Calu3 (cell line): Measurements from ENCODE around the gene ROBO2. TPM values are rescaled to one million over a fixed set of nuclear protein-coding genes. Genes with fewer than 3 reads are reported as not detected.

Experiments used
- BruUV-seq: library from RNA; stranded (reverse); fragments of 400-500 nt; replicated peaks from 2 replicates; lab custom pipeline; 2021; lab: Mats Ljungman, UMichigan
- CTCF ChIA-PET: fragments of 300-600 bp; sonication (Branson Sonifier 250); formaldehyde crosslinking; loops from one replicate; lab custom pipeline; 2022; ENCODE audit warnings: antibody characterized with exemption; lab: Charles Lee
- DNase-seq: peaks from one replicate; pipeline ENCODE4 v3.0.0; 2022
- H3K27ac Mint-ChIP-seq: one replicate; pipeline ENCODE4 v1.8.0; 2022; ENCODE audit warnings: mixed read lengths; ENCODE audit not compliant: unreplicated experiment
- H3K27me3 Mint-ChIP-seq: one replicate; pipeline ENCODE4 v1.8.0; 2022; ENCODE audit warnings: mixed read lengths; ENCODE audit not compliant: unreplicated experiment
- H3K36me3 Mint-ChIP-seq: one replicate; pipeline ENCODE4 v1.8.0; 2022; ENCODE audit warnings: mild to moderate bottlenecking, moderate library complexity, mixed read lengths; ENCODE audit not compliant: insufficient read depth, unreplicated experiment
- H3K4me1 Mint-ChIP-seq: one replicate; pipeline ENCODE4 v1.8.0; 2022; ENCODE audit warnings: mild to moderate bottlenecking, low read depth, mixed read lengths; ENCODE audit not compliant: unreplicated experiment
- H3K4me3 Mint-ChIP-seq: one replicate; pipeline ENCODE4 v1.8.0; 2022; ENCODE audit warnings: mild to moderate bottlenecking, low read depth, moderate library complexity, mixed read lengths; ENCODE audit not compliant: unreplicated experiment
- H3K9me3 Mint-ChIP-seq: one replicate; pipeline ENCODE4 v1.8.0; 2022; ENCODE audit warnings: low read depth, mixed read lengths; ENCODE audit not compliant: unreplicated experiment
- intact Hi-C: fragments of 100-400 bp; cut with micrococcal nuclease; formaldehyde crosslinking; loops from one replicate; pipeline ENCODE4 v1.10.0; 2022; ENCODE audit not compliant: unreplicated experiment
- total RNA-seq: library from RNA; stranded (reverse); gene quantifications from 2 replicates; pipeline ENCODE4 v1.2.3, GENCODE V29; 2022
- TF ChIP-seq, protein P1 (sequence below): fragments of 200-600 bp; IDR thresholded peaks from one replicate; pipeline ENCODE4 v1.8.0; 2022; ENCODE audit warnings: antibody characterized with exemption; ENCODE audit not compliant: unreplicated experiment

The ROBO2 gene
- total RNA-seq, 1 experiment from 2014 or later: not detected

DNA sequence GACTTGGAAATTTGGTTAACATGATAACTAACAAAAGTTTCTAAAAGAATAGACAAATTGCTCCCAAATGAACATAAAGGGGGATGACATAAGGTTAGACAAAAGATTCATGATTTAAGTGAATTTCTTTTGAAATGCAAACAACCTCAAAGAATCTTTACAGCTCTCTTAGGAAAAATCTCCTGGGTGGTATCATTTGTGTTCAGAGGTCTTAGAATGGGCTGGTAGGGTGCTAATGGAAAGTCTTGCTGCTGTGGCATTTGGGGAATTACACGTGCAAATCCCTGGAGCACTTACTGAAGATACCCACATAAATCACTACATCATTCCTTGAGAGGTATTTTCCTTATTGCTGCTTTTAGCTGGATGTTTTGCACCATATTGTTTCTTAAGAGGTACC, 14.4 kb upstream of the ROBO2 start:
- Mint-ChIP-seq H3K9me3 (no peaks in the 10 kb centered on the region), H3K27ac (no peak overlapping the region), H3K4me3 (no peak overlapping the region), H3K27me3 (no peaks in the 10 kb centered on the region), H3K4me1 (no peaks in the 10 kb centered on the region), H3K36me3 (no peaks in the 10 kb centered on the region)
- DNase-seq: no peak
- TF ChIP-seq, protein P1, sequence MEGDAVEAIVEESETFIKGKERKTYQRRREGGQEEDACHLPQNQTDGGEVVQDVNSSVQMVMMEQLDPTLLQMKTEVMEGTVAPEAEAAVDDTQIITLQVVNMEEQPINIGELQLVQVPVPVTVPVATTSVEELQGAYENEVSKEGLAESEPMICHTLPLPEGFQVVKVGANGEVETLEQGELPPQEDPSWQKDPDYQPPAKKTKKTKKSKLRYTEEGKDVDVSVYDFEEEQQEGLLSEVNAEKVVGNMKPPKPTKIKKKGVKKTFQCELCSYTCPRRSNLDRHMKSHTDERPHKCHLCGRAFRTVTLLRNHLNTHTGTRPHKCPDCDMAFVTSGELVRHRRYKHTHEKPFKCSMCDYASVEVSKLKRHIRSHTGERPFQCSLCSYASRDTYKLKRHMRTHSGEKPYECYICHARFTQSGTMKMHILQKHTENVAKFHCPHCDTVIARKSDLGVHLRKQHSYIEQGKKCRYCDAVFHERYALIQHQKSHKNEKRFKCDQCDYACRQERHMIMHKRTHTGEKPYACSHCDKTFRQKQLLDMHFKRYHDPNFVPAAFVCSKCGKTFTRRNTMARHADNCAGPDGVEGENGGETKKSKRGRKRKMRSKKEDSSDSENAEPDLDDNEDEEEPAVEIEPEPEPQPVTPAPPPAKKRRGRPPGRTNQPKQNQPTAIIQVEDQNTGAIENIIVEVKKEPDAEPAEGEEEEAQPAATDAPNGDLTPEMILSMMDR: no peak
- intact Hi-C loops: no loop called here
- CTCF ChIA-PET: interaction anchor here (0.7 to 1.5 kb wide), 3 partner anchors 9 to 128 kb away, joined by 3 to 5 read pairs (median 4); no protein-coding TSS in a partner anchor
- BruUV-seq: no TSS peak

DNA sequence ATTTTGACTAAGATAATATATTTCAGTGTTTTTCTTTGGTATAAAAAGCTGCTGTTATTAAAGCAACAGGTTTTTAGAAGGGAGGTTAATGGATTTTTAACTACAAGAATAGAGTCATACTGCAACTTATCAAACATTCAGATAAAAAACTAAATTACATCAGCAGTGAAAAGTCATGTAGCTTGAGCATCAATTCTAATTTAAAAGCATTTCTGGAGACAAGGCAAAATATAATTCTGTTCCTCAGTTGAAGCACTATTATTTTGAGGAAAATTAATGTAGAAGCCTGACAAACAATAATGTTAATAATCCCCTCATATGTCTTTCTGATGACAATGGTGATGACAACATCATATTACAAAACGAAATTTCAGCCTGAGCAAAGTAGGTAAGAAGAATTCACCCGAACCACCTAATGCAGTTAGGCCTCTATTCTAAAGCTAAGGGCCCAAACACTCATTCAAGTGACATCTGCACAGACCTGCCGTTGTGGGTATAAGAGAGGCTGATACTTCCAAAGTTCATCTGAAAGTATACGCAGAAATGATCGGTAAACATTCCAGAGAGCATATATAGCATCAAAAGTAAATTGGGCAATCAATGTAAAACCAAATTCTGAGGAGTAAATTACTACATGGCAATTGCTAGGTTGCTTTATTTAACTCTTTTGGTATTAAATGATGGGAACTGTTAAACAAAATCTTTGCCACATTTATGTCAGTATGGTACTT, 12.8 kb upstream of the ROBO2 start:
- H3K27ac Mint-ChIP-seq: no peak overlapping the region
- CTCF ChIA-PET: no interaction called here
- TF ChIP-seq, protein P1: no peak
- H3K36me3 Mint-ChIP-seq: no peaks in the 10 kb centered on the region
- H3K9me3 Mint-ChIP-seq: no peaks in the 10 kb centered on the region
- BruUV-seq: no TSS peak
- no peak for DNase-seq
- no peaks in the 10 kb centered on the region for H3K4me1 Mint-ChIP-seq
- no peaks in the 10 kb centered on the region for H3K27me3 Mint-ChIP-seq
- intact Hi-C loops: no loop called here
- H3K4me3 Mint-ChIP-seq: no peak overlapping the region

GRCh38 chr3:77028005-77028404, 11.9 kb upstream of the ROBO2 start:
- H3K27ac Mint-ChIP-seq: no peak overlapping the region
- no peaks in the 10 kb centered on the region for H3K9me3 Mint-ChIP-seq
- no peaks in the 10 kb centered on the region for H3K36me3 Mint-ChIP-seq
- no peak overlapping the region for H3K4me3 Mint-ChIP-seq
- intact Hi-C loops: no loop called here
- no peaks in the 10 kb centered on the region for H3K27me3 Mint-ChIP-seq
- H3K4me1 Mint-ChIP-seq: no peaks in the 10 kb centered on the region
- CTCF ChIA-PET: no interaction called here
- no TSS peak for BruUV-seq
- no peak for DNase-seq
- TF ChIP-seq, protein P1: no peak

DNA sequence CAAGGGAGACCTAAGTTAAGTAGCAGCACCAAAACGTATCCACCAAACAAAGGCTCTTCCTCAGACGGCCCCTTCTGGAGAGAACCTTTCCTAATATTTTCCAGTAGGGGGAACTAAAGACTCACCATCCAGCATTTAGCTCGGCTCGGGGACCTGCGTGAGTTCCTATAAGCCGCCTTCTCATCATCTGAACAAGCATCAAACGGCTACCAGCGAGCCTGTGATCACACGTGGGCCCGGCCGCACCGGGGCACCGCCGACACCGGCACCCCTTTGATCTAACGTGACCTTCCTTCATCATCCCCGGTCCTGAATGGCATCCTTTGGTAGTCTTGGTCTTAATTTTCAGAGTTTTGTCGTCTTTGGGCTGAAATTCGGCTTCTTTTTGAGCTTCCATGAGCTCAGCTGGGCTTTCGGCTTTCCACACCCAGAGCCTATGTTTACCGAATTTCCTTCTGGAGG, 1.4 kb upstream of the ROBO2 start:
- TF ChIP-seq, protein P1: peak; percentile 42
- CTCF ChIA-PET: interaction anchor here (1.0 to 1.4 kb wide), 4 partner anchors 14 to 1607 kb away, joined by 3 to 11 read pairs (median 4); no protein-coding TSS in a partner anchor
- Mint-ChIP-seq H3K4me1 (no peaks in the 10 kb centered on the region), H3K9me3 (no peaks in the 10 kb centered on the region), H3K27me3 (peaks cover 49% of the 10 kb centered on the region), H3K36me3 (peaks cover 5% of the 10 kb centered on the region), H3K27ac (no peak overlapping the region), H3K4me3 (peak overlapping the region; percentile 67)
- DNase-seq: peak; percentile 63
- no TSS peak for BruUV-seq
- intact Hi-C loops: loop anchor here (1.0 to 10.0 kb wide), 6 partner anchors 217 to 1606 kb away; no protein-coding TSS in a partner anchor
